Non-pigmented ciliary epithelial cell (primary cell): Measurements from ENCODE around the gene CFAP90.
A peak's percentile ranks its signal among the peaks of the same experiment; 100 is the strongest.

Experiments used
- DNase-seq: peaks from one replicate; pipeline ENCODE4 v3.0.0-alpha.2; 2010; ENCODE audit warnings: low read depth

CFAP90 gene

GRCh38 chr5:7822449-7822848 lies 28.5 kb downstream of the CFAP90 start:
- no peak for DNase-seq

GRCh38 chr5:7816535-7816901 lies 34.4 kb downstream of the CFAP90 start:
- DNase-seq: no peak

GRCh38 chr5:7815892-7816534 lies 34.9 kb downstream of the CFAP90 start:
- peak; percentile 5 for DNase-seq

GRCh38 chr5:7814816-7815215 lies 36.1 kb downstream of the CFAP90 start:
- DNase-seq: no peak

GRCh38 chr5:7813576-7813975 lies 37.4 kb downstream of the CFAP90 start:
- no peak for DNase-seq

- DNase-seq: no peak
Observed at GRCh38 chr5:7813007-7813406, 37.9 kb downstream of the CFAP90 start.

- no peak for DNase-seq
Observed at GRCh38 chr5:7811715-7812114, 39.2 kb downstream of the CFAP90 start.

GRCh38 chr5:7808998-7809397 lies 41.9 kb downstream of the CFAP90 start:
- DNase-seq: no peak

GRCh38 chr5:7805379-7805778 lies 45.6 kb downstream of the CFAP90 start:
- DNase-seq: no peak

- DNase-seq: no peak
Observed at GRCh38 chr5:7803937-7804336, 47.0 kb downstream of the CFAP90 start.

GRCh38 chr5:7802855-7803254 lies 48.1 kb downstream of the CFAP90 start:
- DNase-seq: no peak

GRCh38 chr5:7801891-7802614 lies 48.9 kb downstream of the CFAP90 start:
- DNase-seq: no peak

- DNase-seq: no peak
Observed at GRCh38 chr5:7795306-7795705, 55.6 kb downstream of the CFAP90 start.

GRCh38 chr5:7794823-7795222 lies 56.1 kb downstream of the CFAP90 start:
- DNase-seq: no peak

- DNase-seq: no peak
Observed at GRCh38 chr5:7794311-7794710, 56.6 kb downstream of the CFAP90 start.

- no peak for DNase-seq
Observed at GRCh38 chr5:7793895-7794294, 57.0 kb downstream of the CFAP90 start.

GRCh38 chr5:7789567-7789966 lies 61.4 kb downstream of the CFAP90 start:
- DNase-seq: no peak

GRCh38 chr5:7787770-7788169 lies 63.2 kb downstream of the CFAP90 start:
- no peak for DNase-seq

GRCh38 chr5:7784683-7785380 lies 66.1 kb downstream of the CFAP90 start:
- no peak for DNase-seq

- no peak for DNase-seq
Observed at GRCh38 chr5:7781899-7782298, 69.0 kb downstream of the CFAP90 start.
